D721Med (cell line): ENCODE measurements around the gene FOXK1.

ENCODE experiments used
- DNase-seq: peaks from one replicate; pipeline ENCODE4 v3.0.0; 2011; ENCODE audit warnings: low spot score; ENCODE audit not compliant: insufficient read length
- FAIRE-seq: peaks from 2 replicates; lab custom pipeline; 2011; peaks lifted over from hg19 to GRCh38; lab: Jason Lieb, UNC
- CTCF ChIP-seq: IDR thresholded peaks from 2 replicates; pipeline ENCODE4 v1.5.1; 2012; ENCODE audit warnings: mild to moderate bottlenecking, control low read depth; ENCODE audit not compliant: insufficient read depth; ENCODE audit errors: missing control alignments

Gene FOXK1

GRCh38 chr7:4786015-4786414, 103.9 kb downstream of the FOXK1 start:
- TF ChIP-seq CTCF: no peak
- FAIRE-seq (no peak), DNase-seq (no peak)

GRCh38 chr7:4787541-4787940, 105.4 kb downstream of the FOXK1 start:
- FAIRE-seq (no peak), DNase-seq (no peak)
- no peak for TF ChIP-seq CTCF

- no peak for FAIRE-seq
- TF ChIP-seq CTCF: no peak
- no peak for DNase-seq
These were observed 106.0 kb downstream of the FOXK1 start for GRCh38 chr7:4787947-4788626.

- no peak for TF ChIP-seq CTCF
- DNase-seq (no peak), FAIRE-seq (no peak)
These were observed 106.6 kb downstream of the FOXK1 start for GRCh38 chr7:4788627-4789189.

- no peak for FAIRE-seq
- no peak for TF ChIP-seq CTCF
- DNase-seq: no peak
These were observed 107.3 kb downstream of the FOXK1 start for GRCh38 chr7:4789194-4790077.

- no peak for TF ChIP-seq CTCF
- FAIRE-seq (no peak), DNase-seq (no peak)
These were observed 108.0 kb downstream of the FOXK1 start for GRCh38 chr7:4790078-4790465.
